Measurements from ENCODE around the gene PTPRT. TPM values are rescaled to one million over a fixed set of nuclear protein-coding genes. Genes with fewer than 3 reads are reported as not detected.

The PTPRT gene
- total RNA-seq, 1 experiment from 2014 or later, result 0.13 TPM

GRCh38 chr20:42259389-42259788, 930.3 kb downstream of the PTPRT start:
- Histone ChIP-seq H3K14ac (ENCODE audit: insufficient read depth, low read length) (no peak overlapping the region), H2AFZ (ENCODE audit: low read length) (no peak overlapping the region), H4K5ac (ENCODE audit: insufficient read length, low read depth, low read length) (no peak overlapping the region), H3K23me2 (ENCODE audit: insufficient read length, low read depth, low read length, poor library complexity, severe bottlenecking) (no peaks in the 10 kb centered on the region), H2BK5ac (ENCODE audit: insufficient read length, low read length) (no peak overlapping the region), H3K9ac (ENCODE audit: extremely low read depth, insufficient read length, low read length) (no peak overlapping the region), H3K4me2 (ENCODE audit: insufficient read depth, insufficient read length, low read length) (no peak overlapping the region), H3K4me1 (ENCODE audit: insufficient read depth, low read length) (no peaks in the 10 kb centered on the region), H3K27me3 (ENCODE audit: insufficient read depth, low read length) (no peaks in the 10 kb centered on the region), H3T11ph (ENCODE audit: low read length) (no peak overlapping the region), H3K23ac (ENCODE audit: insufficient read length, low read depth, low read length) (no peak overlapping the region), H3K27ac (ENCODE audit: insufficient read length, low read depth, low read length) (no peak overlapping the region), H3K79me2 (ENCODE audit: insufficient read depth, low read length) (no peaks in the 10 kb centered on the region), H2BK120ac (ENCODE audit: low read depth, low read length, poor library complexity, severe bottlenecking) (no peak overlapping the region), H2BK12ac (ENCODE audit: insufficient read length, low read depth, low read length) (no peak overlapping the region), H3K9me3 (ENCODE audit: control insufficient read depth, low read depth, low read length) (no peaks in the 10 kb centered on the region), H2AK5ac (ENCODE audit: insufficient read length, low read length) (no peak overlapping the region), H3K18ac (ENCODE audit: insufficient read length, low read depth, low read length) (no peak overlapping the region), H3K56ac (ENCODE audit: insufficient read length, low read depth, low read length) (no peak overlapping the region), H4K20me1 (ENCODE audit: control insufficient read depth, insufficient read depth, insufficient read length) (no peaks in the 10 kb centered on the region), H2BK15ac (ENCODE audit: low read depth, low read length) (no peak overlapping the region), H2BK20ac (ENCODE audit: low read depth, low read length, poor library complexity, severe bottlenecking) (no peak overlapping the region), H3K79me1 (ENCODE audit: insufficient read depth, low read depth, low read length, poor library complexity, severe bottlenecking) (no peaks in the 10 kb centered on the region), H3K4ac (ENCODE audit: low read depth, low read length) (no peak overlapping the region), H4K91ac (ENCODE audit: insufficient read length, low read depth, low read length) (no peak overlapping the region), H4K8ac (replicated peaks; ENCODE audit: insufficient read length, low read depth, low read length) (no peak overlapping the region)
- no CpG with 5 or more reads among the region's 4 CpGs for WGBS (ENCODE audit: extremely low coverage, insufficient read length, low lambda C conversion rate)
- Mint-ChIP-seq H3K27me3 (ENCODE audit: low read depth) (peaks cover 2% of the 10 kb centered on the region), H3K9me3 (no peaks in the 10 kb centered on the region), H3K36me3 (ENCODE audit: insufficient read depth in 1 of 3, low read depth in 3 of 3) (no peaks in the 10 kb centered on the region; a peak in 1 of 7 replicates), H3K27ac (no peak overlapping the region), H3K4me3 (no peak overlapping the region), H3K4me1 (peaks cover 0 to 9% of the 10 kb centered on the region in 2 experiments; a peak in 1 of 4 replicates)
- no peak for DNase-seq
- TF ChIP-seq, protein P1, sequence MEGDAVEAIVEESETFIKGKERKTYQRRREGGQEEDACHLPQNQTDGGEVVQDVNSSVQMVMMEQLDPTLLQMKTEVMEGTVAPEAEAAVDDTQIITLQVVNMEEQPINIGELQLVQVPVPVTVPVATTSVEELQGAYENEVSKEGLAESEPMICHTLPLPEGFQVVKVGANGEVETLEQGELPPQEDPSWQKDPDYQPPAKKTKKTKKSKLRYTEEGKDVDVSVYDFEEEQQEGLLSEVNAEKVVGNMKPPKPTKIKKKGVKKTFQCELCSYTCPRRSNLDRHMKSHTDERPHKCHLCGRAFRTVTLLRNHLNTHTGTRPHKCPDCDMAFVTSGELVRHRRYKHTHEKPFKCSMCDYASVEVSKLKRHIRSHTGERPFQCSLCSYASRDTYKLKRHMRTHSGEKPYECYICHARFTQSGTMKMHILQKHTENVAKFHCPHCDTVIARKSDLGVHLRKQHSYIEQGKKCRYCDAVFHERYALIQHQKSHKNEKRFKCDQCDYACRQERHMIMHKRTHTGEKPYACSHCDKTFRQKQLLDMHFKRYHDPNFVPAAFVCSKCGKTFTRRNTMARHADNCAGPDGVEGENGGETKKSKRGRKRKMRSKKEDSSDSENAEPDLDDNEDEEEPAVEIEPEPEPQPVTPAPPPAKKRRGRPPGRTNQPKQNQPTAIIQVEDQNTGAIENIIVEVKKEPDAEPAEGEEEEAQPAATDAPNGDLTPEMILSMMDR (conservative IDR thresholded peaks at IDR 0.05), result no peak
